ENCODE measurements around the gene TMEM205.
A peak's percentile ranks its signal among the peaks of the same experiment; 100 is the strongest.
"Not testable (repeated sequence)": the region's sequence is repeated elsewhere in the genome, so short reads cannot be mapped to it uniquely, and the experiment has no call there.

Gene TMEM205

GRCh38 chr19:11346104-11346940, at the start of gene TMEM205, which contains the start of gene CCDC159:
Gene TMEM205 (minus strand): TSS chr19:11346268. CDS start chr19:11345619, 649 bp downstream.
Gene CCDC159 (plus strand): TSS chr19:11346519. CDS start chr19:11346607, 88 bp downstream.
- peak; percentile 94 to 97 for DNase-seq

- no peak for DNase-seq
Measured at GRCh38 chr19:11390933-11391680, 45.0 kb upstream of the TMEM205 start.

- no peak for DNase-seq
Measured at GRCh38 chr19:11390359-11390758, 44.3 kb upstream of the TMEM205 start.

- no peak for DNase-seq
Measured at GRCh38 chr19:11387162-11388034, 41.3 kb upstream of the TMEM205 start.

- DNase-seq, result no peak
Measured at GRCh38 chr19:11384778-11385129, 38.7 kb upstream of the TMEM205 start.

GRCh38 chr19:11383706-11384048, 37.6 kb upstream of the TMEM205 start:
- no peak for DNase-seq

GRCh38 chr19:11382898-11383705, 37.0 kb upstream of the TMEM205 start:
- DNase-seq, result peak; percentile 39 to 54

- DNase-seq, result peak; percentile 90 to 94
Measured at GRCh38 chr19:11380653-11381537, 34.8 kb upstream of the TMEM205 start.

- DNase-seq, result no peak
Measured at GRCh38 chr19:11379857-11380350, 33.8 kb upstream of the TMEM205 start.

GRCh38 chr19:11379269-11379845, 33.3 kb upstream of the TMEM205 start:
- not testable (repeated sequence) for DNase-seq

GRCh38 chr19:11378319-11379189, 32.5 kb upstream of the TMEM205 start:
- no peak for DNase-seq

- no peak for DNase-seq
Measured at GRCh38 chr19:11377756-11378155, 31.7 kb upstream of the TMEM205 start.

- DNase-seq, result no peak
Measured at GRCh38 chr19:11377237-11377636, 31.2 kb upstream of the TMEM205 start.

- DNase-seq, result peak in 1 of 2 donors; percentile 58
Measured at GRCh38 chr19:11375143-11375948, 29.3 kb upstream of the TMEM205 start.

GRCh38 chr19:11374433-11375142, 28.5 kb upstream of the TMEM205 start, which contains the start of gene SWSAP1:
Gene SWSAP1 (plus strand): TSS chr19:11374666. CDS start chr19:11374681, 15 bp downstream.
- peak; percentile 93 to 94 for DNase-seq

GRCh38 chr19:11373885-11374432, 27.9 kb upstream of the TMEM205 start:
- no peak for DNase-seq

- DNase-seq, result no peak
Measured at GRCh38 chr19:11373166-11373884, 27.3 kb upstream of the TMEM205 start.
